Measurements from ENCODE around the gene ADCY9.
"Not testable (repeated sequence)": the region's sequence is repeated elsewhere in the genome, so short reads cannot be mapped to it uniquely, and the experiment has no call there.

Gene ADCY9

DNA sequence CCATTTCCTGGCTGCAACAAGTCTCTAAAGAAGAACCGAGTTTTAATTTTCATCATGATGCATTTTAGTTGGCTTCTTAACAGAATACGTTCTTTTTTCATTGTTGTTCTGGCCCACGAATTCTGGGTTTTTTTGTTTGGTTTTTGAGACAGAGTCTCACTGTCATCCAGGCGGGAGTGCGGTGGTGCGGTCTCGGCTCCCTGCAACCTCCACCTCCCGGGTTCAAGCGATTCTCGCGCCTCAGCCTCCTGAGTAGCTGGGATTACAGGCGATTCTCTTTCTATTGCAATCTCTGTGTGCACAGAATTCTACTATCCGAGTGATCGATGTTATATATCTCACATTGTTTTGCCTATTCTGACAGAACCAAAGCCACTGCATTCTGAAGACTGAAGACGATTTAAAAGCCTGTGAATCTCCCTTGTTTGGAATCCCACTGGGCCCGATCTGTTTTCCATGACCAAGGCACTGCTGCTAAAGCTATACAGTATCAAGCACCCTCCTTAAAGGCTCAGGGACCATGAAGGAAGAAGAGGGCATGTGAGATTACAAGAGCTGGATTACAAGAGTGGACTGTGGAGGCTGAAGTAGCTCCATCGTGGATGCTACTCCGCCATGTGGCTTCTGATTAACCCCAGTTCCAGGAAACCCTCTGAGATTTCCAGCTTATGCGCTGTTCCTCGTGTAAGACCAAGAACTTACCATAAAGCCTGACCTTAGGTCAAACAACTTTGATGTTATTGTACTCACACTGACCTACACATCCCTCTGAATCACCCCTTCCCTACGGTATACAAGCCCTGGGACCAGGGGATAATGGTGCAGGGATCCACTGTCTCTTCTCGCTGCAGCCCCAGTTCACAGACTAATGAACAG is 44.3 kb downstream of the ADCY9 start:
- no peak for DNase-seq (ENCODE audit: low read depth in 3 of 3, low spot score in 1 of 3)

DNA sequence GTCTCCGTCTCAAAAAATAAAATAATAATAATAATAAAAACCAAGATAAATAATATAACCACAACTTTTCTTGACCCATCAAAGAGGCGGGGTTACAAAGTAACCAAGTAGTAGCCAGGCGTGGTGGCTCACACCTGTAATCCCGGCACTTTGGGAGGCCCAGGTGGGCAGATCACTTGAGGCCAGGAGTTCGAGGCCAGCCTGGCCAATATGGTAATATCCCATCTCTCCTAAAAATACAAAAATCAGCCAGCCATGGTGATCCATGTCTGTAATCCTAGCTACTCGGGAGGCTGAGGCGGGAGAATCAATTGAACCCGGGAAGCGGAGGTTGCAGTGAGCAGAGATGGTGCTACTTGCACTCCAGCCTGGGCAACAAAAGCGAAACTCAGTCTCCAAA is 45.3 kb downstream of the ADCY9 start:
- DNase-seq (ENCODE audit: low read depth in 3 of 3, low spot score in 1 of 3): no peak

DNA sequence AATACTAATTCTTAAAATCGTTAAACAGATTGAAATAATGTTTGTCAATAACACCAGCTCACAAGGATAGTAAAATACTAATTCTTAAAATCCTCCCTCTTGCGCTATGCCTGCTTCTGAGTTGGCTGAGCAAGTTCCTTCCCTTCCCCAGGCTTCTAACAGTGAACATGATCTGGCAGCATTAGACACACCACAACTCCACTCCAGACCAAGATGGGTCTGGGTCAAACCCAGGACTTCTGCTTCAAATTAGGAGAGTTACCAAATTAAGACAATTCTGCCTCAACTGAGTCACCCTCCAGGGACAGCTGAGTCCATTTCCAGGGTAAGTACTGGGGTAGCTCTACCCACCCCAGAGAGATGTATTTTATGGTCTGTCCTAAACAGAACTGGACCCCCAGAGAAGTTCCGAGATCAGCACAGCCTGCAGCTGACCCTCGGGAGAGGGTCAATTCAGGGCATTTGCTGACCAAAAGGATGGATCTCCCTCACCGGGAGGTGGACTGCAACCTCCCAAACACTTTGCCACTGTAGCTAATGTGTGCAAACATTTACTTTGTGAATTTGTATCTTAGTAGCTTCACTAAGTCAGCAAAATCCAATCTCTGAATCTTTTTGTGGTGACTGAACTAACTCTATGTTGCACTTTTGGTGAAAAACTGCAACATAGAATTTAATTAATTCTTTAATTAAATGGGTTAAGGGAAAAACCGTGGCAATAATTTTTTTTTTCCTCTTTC is 48.8 kb downstream of the ADCY9 start:
- no peak for DNase-seq (ENCODE audit: low read depth in 3 of 3, low spot score in 1 of 3)

DNA sequence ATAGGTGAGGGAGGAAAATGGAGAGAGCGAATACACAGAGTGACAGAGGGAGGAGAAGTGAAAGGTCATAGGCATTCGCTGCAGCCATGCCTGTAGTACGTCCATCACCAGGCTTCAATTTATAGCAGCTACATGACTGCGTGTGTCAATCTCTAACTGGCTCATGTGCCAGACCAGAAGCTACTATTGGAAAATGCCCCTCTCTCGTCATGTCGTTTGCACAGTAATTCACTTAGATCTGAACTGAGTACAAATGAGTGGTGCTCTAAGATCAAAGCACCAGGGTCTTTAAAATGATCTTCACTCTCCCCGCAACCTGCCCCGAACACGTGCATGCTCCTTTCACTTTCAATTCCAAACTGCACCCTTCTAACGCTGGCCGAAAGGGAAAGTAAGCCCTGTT is 51.3 kb downstream of the ADCY9 start:
- no peak for DNase-seq (ENCODE audit: low read depth in 3 of 3, low spot score in 1 of 3)

DNA sequence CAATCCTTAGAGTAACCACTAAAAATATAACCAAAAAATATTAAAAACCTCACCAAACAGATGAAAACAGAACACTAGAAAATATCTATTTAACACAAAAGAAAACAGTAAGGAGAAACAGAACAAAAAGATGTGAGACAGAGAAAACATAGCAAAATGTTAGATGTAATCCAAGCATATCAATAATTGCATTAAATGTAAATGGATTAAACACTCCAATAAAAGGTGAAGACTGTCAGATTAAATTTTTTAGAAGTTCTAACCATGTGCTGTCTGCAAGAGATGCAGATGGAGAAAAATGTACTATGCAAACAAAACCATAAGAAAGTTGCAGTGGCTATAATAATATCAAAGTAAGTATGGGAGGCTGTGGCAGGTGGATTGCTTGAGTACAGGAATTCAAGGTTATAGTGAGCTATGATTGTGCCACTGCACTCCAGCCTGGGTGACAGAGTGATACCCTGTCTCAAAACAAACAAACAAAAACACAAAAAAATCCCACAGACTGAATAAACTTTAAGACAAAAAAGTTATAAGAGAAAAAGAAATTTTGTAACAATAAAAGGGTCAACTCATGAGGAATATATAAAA is 53.9 kb downstream of the ADCY9 start:
- no peak for DNase-seq (ENCODE audit: low read depth in 3 of 3, low spot score in 1 of 3)

DNA sequence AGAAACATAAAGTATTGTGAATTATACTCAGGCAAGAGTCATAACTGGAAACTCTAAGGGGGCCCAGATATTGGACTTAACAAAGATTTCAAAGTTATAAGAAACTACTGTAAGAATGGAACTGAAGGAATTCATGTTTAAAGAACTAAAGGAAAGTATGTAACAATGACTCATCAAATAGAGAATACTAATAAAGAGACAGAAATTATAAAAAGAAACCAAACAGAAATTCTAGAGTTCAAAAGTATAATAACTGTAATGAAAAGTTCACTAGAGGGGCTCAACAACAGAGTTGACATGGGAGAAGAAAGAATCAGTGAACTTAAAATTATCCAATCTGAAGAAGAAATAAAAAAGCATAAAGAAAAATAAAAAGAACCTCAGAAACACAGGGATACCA is 55.4 kb downstream of the ADCY9 start:
- DNase-seq (ENCODE audit: low read depth in 3 of 3, low spot score in 1 of 3): no peak

DNA sequence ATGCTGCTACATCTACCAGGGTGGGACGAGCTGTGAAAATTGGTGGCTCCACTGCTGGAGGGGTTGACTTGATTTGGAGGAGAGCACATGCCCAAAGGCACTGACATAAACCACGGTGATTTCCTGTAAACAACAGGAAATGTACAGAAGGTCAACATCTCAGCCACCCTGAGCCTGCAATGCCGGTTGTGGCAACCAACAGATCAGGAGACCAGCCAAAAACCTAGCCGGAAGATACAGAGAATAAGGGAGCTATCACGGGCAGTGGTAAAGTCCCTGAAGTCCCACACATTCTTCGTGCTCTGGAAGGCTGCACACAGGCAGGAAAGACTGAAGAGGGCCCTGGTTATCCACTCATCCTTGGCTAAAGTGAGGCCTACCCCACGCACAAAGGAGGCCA is 56.2 kb downstream of the ADCY9 start:
- DNase-seq (ENCODE audit: low read depth in 3 of 3, low spot score in 1 of 3): no peak

DNA sequence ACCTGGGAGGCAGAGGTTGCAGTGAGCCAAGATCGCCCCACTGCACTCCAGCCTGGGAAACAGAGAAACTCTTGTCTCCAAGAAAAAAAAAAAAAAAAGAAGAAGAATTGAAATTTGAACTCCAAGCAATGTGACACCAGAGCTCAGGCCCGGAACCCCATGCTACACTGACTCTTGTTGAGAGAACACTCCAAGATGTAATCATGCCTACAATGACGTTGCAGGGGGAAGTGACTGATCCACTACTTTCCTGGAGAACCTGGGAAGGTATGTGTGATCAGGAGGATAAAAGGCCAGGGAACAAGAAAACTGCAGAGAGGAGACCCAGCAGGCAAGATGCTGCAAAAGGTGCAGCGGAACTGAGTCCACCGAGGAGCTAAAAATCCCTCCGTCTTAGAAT is 57.9 kb downstream of the ADCY9 start:
- no peak for DNase-seq (ENCODE audit: low read depth in 3 of 3, low spot score in 1 of 3)

DNA sequence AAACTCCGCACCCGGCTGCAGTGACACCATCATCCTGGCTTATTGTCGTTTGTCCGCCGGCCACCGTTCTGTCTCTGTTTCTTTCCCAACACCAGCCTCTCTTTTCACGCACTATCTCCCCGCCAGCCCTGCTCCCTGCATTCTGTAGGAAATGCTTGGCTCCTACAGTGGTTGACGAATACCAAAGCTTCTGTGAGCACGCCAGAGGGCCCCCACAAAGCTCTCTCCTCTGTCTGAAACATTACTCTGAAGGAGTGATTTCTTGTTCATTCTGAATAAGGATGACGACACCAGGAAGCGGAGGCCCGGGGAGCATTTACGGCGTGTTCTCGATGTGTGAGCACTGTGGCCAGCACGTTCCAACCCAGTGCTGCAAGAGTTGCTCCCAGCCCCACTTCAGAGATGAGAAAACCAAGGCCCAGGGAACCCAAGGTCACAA is 58.8 kb downstream of the ADCY9 start:
- no peak for DNase-seq (ENCODE audit: low read depth in 3 of 3, low spot score in 1 of 3)

DNA sequence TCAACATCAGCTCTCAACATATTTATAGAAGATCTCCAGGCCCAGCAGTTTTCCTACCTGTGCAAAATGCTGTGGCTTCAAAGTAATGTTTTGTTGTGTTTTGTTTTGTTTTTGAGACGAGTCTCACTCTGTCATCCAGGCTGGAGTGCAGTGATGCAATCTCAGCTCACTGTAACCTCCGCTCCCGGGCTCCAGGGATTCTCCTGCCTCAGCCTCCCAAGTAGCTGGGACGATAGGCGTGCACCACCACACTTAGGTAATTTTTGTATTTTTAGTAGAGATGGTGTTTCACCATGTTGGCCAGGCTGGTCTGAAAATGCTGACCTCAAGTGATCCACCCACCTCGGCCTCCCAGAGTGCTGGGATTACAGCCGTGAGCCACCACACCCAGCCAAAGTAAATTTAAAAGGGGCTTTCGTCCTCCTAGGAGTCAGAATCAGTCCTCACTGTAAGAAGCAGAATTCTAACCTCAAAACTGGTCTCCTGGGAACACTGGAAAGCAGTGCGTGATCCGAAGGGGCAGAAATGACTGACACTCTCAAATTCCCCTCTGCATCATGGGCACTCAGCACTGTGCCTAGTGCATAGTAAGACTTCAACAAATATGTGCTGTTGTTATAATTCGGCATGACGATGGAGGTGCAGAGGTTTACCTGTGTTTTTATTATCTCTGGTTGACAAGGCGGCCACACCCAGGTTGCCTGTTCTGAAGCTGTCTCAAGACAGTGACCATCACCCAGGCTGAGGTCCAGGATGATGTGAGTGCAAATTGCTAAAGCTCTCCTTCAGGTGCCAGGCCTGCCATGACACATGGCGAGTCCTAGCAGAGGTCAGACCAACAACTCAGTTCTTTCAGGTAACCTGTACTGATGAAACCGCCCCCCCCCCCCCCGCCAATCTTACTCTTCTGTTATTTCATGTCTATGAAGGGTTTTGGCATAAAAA is 59.8 kb downstream of the ADCY9 start:
- no peak for DNase-seq (ENCODE audit: low read depth in 3 of 3, low spot score in 1 of 3)

DNA sequence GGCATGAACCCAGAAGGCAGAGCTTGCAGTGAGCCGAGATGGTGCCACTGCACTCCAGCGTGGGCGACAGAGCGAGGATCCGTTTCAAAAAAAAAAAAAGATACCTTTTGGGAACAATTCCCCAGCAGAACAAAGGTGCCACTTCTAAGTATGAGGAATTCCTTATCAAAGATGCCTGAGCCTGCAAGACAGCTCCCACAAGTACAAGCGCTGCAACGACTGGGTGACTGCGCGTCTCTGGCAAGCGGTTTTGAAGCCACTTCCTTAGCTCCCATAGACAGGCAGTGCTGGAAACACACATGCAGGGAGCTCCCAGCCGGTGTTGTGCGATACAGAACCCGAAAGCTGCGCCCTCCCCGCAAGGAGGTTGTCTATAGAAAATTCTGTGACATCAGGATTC is 60.5 kb downstream of the ADCY9 start:
- no peak for DNase-seq (ENCODE audit: low read depth in 3 of 3, low spot score in 1 of 3)

DNA sequence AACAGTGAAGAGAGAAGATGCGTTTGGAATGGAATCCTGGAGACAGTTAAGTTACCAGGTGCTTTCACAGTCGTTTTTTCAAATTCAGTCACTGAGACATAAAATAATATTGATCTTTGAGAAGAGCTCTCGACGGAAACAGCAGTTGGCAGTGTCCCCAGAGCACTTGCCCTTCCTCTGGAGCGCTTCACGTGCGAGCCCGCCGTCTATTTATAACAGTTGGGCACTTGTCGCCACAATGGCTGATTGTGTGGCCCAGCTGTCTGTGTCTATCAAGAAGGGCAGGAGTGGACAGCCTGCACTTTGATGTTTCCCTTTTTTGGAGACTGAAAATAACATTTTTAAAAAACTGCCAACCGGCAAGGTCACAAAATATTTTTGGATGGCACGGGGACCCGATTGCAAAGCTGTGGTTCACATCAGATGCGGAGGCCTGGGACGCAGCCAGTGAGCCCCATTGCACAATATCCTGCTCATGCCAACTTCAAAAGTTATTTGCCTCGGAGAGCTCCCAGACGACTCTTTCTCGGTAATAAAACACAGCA is 62.9 kb downstream of the ADCY9 start:
- no peak for DNase-seq (ENCODE audit: low read depth in 3 of 3, low spot score in 1 of 3)

DNA sequence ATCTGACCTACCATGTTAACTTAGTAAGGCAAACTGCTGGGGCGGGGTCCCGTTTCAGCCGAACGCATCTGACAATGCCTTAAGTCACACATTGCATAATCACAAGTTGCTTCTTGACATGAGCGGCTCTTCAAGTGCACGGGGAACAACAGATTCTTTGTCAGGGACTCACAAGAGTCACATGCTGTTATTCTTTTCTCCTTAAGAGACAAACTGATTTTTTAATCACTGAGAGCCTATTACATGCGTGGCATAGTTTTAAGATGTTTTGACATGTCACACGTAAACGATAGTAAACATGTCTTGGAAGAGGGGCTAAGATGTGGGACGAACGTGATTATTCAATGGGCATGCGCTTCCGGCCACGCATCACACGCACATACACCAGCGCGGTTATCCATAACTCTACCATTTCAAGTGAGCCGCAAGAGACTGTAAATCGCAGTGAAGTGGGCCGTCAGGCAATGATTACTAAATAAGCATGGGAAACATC is 63.4 kb downstream of the ADCY9 start:
- DNase-seq (ENCODE audit: low read depth in 3 of 3, low spot score in 1 of 3): no peak

DNA sequence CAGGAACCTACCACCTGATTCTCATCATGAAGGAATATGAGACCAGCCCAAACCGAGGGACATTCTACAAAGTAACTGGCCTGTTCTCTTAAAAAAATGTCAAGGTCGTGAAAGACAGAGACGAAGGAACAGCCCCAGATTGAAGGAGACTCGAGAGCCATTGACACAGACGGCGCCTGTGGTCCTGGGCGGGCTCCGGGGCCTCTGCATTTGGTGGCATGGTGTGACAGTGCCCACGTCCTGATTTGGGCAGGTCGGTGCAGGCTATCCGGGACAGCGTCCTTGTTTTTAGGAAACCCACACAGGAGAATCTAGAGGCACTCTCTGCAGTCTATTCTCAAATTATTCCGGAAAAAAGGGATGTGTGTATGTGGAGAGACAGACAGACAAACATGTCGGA is 64.1 kb downstream of the ADCY9 start:
- no peak for DNase-seq (ENCODE audit: low read depth in 3 of 3, low spot score in 1 of 3)

DNA sequence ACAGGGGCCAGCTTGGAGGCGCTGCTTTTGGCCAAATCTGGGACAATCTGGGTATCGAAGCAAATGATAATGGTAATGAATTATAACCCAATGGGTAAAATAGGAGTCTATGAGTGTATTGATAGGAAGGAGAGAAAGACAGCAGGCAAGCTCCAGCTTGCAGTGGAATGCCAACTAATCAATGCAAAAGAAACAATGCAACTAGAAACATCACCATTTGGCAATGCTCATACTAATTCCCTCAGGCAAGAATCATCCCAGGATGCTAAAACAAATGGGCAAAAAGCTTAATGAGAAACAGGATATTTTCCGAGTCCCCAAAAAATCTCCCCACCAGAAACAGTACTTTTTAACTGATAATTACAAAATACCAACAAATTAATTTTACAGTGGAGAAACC is 64.7 kb downstream of the ADCY9 start:
- no peak for DNase-seq (ENCODE audit: low read depth in 3 of 3, low spot score in 1 of 3)

DNA sequence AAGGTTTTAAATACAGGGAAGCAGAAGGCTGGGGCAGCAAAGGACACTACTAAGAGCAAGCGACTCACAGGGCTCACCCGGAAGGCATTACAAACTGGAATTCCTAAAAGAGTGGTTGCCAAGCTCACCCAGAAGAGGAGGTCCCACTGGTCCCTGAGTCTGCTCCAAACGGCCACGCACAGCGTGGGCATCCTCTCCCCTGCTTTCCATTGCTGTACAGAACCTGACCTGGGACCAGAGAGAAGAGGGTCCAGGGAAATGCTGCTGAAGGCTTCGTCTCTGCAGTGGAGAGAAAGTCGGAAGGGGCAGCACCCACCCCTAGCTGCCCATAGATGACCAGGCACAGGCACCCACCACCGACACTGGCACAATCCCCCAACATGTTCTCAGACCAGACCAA is 67.2 kb downstream of the ADCY9 start:
- DNase-seq (ENCODE audit: low read depth in 3 of 3, low spot score in 1 of 3): no peak

DNA sequence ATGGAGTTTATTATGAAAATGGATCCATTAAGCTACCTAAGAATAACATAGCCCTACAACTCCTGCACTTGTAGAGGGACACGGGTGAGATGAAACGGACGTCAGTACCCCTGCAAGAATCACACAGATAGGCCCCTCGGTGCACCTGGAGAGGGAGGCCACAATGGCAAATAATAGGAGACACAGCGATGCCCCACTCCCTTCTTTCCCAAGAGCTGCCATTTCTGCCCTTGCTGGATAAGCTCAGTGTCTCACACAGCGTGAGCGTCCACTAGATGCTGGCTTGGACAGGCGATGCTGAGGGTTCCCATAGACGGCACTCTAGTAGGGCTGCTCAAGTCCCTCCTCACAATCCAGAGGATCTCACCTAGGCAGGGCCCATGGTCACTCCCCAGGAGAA is 67.8 kb downstream of the ADCY9 start:
- no peak for DNase-seq (ENCODE audit: low read depth in 3 of 3, low spot score in 1 of 3)

DNA sequence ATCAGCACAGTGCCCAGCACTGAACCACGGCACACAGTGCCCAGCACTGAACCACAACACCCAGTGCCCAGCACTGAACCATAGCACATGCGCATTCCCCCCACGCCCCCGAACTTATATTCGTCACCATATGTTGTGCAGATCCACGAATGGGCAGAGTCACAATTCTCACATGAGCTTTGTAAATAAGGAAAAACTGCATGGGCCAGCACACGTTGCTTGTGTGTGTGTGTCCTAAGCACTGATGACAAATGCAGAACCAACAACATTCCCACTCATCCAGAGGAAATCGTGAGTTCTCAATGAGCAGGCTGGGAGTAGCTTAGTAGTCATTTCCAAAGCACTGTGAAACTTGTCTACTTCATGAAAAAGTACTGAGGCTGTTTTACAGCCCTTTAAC is 70.0 kb downstream of the ADCY9 start:
- DNase-seq (ENCODE audit: low read depth in 3 of 3, low spot score in 1 of 3): no peak

DNA sequence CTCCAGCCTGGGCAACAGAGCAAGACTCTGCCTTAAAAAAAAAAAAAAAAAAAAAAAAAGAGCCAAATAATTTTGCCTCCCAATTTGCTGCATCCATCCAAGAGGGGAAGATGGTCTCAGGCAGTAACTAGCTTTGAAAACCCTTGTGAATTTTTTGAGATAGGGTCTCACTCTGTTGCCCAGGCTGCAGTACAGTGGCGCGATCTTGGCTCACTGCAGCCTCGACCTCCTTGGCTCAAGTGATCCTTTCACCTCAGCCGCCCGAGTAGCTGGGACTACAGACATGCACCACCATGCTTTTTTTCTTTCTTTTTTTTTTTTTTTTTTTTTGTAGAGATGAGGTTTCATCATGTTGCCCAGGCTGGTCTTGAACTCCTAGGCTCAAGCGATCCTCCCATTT is 70.7 kb downstream of the ADCY9 start:
- DNase-seq (ENCODE audit: low read depth in 3 of 3, low spot score in 1 of 3): not testable (repeated sequence)

DNA sequence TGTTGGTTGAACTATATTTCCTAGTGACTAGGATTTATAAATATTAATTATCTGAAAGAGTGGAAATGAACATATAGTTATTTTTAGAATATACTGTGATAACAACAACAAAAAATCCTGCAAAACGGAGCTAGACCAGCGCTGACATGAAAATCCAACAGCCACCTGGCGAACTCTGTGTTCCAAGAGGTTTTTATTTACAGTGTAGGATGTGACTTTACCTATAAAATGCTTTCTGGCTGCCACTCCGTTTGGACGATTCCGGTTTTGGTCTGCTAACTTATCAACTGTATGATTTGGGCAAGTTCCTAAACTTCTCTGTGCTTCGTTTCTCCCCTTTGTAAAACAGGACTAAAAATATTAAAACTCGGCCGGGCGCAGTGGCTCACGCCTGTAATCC is 73.7 kb downstream of the ADCY9 start:
- no peak for DNase-seq (ENCODE audit: low read depth in 3 of 3, low spot score in 1 of 3)

DNA sequence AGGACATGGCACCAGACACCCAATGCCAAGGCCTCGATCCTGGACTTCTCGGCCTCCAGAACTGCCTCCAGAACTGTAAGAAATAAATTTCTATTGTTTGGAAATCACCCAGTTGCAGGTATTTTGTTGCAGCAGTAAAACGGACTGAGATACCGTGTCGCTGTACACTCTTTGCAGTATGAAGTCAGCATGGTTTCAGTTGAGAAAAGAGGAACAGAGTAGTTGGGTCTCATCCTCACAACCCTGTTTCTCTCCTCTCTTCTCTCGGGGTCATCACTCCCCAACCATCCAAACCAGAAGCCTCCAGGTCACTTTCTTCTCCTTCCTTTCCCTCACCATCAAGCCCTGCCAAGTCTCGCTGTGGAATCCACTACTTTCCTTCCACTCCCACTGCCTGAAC is 77.8 kb downstream of the ADCY9 start:
- no peak for DNase-seq (ENCODE audit: low read depth in 3 of 3, low spot score in 1 of 3)

Data from stimulated activated CD4-positive, alpha-beta T cell treated with anti-CD3 and anti-CD28 coated beads, TNF-alpha, amount 100 ng/mL, for 1 hour (primary cell).